B cell (primary cell): Measurements from ENCODE around the gene RRAGC. TPM values are rescaled to one million over a fixed set of nuclear protein-coding genes. Genes with fewer than 3 reads are reported as not detected.

Experiments used
- ATAC-seq: fragments of 200-7000 bp; cut with Tn5 transposase; one replicate; pipeline ENCODE4 v1.10.0; 2021; ENCODE audit warnings: low read depth, mild to moderate bottlenecking, moderate number of reproducible peaks, moderate library complexity
- CTCF ChIA-PET: fragments of 350-600 bp; sonication (Branson Sonifier 250); formaldehyde crosslinking; loops from one replicate; lab custom pipeline; 2021; ENCODE audit warnings: antibody characterized with exemption, inconsistent platforms; lab: Charles Lee
- POLR2A ChIA-PET: fragments of 350-600 bp; sonication (Branson Sonifier 250); formaldehyde crosslinking; loops from one replicate; lab custom pipeline; 2021; ENCODE audit warnings: antibody characterized with exemption; lab: Charles Lee
- DNase-seq: peaks from one replicate; pipeline ENCODE4 v3.0.0; 2013
- H2AFZ ChIP-seq: 2 replicates; pipeline ENCODE4 v1.6.1; 2012; ENCODE audit warnings: mild to moderate bottlenecking, low read depth, low read length; ENCODE audit not compliant: insufficient read depth, poor library complexity, severe bottlenecking
- H3K27ac ChIP-seq, 2 donors: 1 replicate in 1 of 2; 2 replicates in 1 of 2; pipeline ENCODE4 v1.5.1; 2012 to 2013; ENCODE audit warnings: low read length in 2 of 2, mild to moderate bottlenecking in 2 of 2, moderate library complexity in 1 of 2
- H3K27me3 ChIP-seq, 4 experiments: fragments of 200-600 bp in 1 of 4; sonication (generic) in 1 of 4; replicated peaks in 1 of 4; 1 replicate in 2 of 4; 2 replicates in 2 of 4; pipeline versions ENCODE4 v1.6.1 to v1.7.0; 2013 to 2016; ENCODE audit warnings: low read length in 3 of 4, mild to moderate bottlenecking in 2 of 4, mixed read lengths in 1 of 4, moderate library complexity in 1 of 4; ENCODE audit not compliant: insufficient read depth in 4 of 4, control insufficient read depth in 3 of 4; ENCODE audit errors: control extremely low read depth in 1 of 4
- H3K36me3 ChIP-seq, 2 experiments: replicated peaks in 1 of 2; 1 replicate in 1 of 2; 2 replicates in 1 of 2; pipeline versions ENCODE4 v1.6.1 to v1.7.1; 2013; ENCODE audit warnings: low read length in 1 of 2; ENCODE audit not compliant: insufficient read depth in 2 of 2, control insufficient read depth in 1 of 2; ENCODE audit errors: control extremely low read depth in 1 of 2, extremely low read depth in 1 of 2
- H3K4me1 ChIP-seq, 2 donors: fragments of 200-600 bp in 1 of 2; sonication (generic) in 1 of 2; 1 replicate in 1 of 2; 2 replicates in 1 of 2; pipeline versions ENCODE4 v1.5.1 to v1.6.1; 2013 to 2017; ENCODE audit warnings: low read length in 2 of 2; ENCODE audit not compliant: control insufficient read depth in 2 of 2, insufficient read depth in 2 of 2
- H3K4me2 ChIP-seq: replicated peaks from 2 replicates; pipeline ENCODE3; 2012; ENCODE audit warnings: mild to moderate bottlenecking, low read depth, low read length; ENCODE audit not compliant: poor library complexity, severe bottlenecking
- H3K4me3 ChIP-seq, 5 experiments: fragments of 200-600 bp in 1 of 5; sonication (generic) in 1 of 5; 1 replicate in 3 of 5; 2 replicates in 2 of 5; pipeline versions ENCODE4 v1.5.1 to v1.7.0; 2011 to 2016; ENCODE audit warnings: low read length in 4 of 5, mild to moderate bottlenecking in 4 of 5, low read depth in 2 of 5, control low read depth in 1 of 5, moderate library complexity in 1 of 5; ENCODE audit not compliant: insufficient read depth in 1 of 5; ENCODE audit errors: control extremely low read depth in 1 of 5, extremely low read depth in 1 of 5
- H3K79me2 ChIP-seq: fragments of 200-600 bp; sonication (generic); one replicate; pipeline ENCODE4 v1.6.0; 2016; ENCODE audit warnings: low read length; ENCODE audit not compliant: control insufficient read depth, insufficient read depth
- H3K9ac ChIP-seq: fragments of 200-600 bp; sonication (generic); 2 replicates; pipeline ENCODE4 v1.6.1; 2017; ENCODE audit warnings: mild to moderate bottlenecking, low read length, moderate library complexity
- H3K9me3 ChIP-seq, 3 donors: one replicate each; pipeline versions ENCODE4 v1.6.1 to v1.7.1; 2013; ENCODE audit warnings: low read length in 2 of 3; ENCODE audit not compliant: control insufficient read depth in 2 of 3, insufficient read depth in 1 of 3; ENCODE audit errors: control extremely low read depth in 1 of 3
- H4K20me1 ChIP-seq: 2 replicates; pipeline ENCODE4 v1.6.0; 2012; ENCODE audit warnings: mild to moderate bottlenecking, low read length; ENCODE audit not compliant: insufficient read depth, control insufficient read depth, poor library complexity, severe bottlenecking
- H3K27ac Mint-ChIP-seq: one replicate; pipeline ENCODE4 v1.8.0; 2021; ENCODE audit warnings: mixed read lengths
- H3K27me3 Mint-ChIP-seq: one replicate; pipeline ENCODE4 v1.8.0; 2021; ENCODE audit warnings: mixed read lengths
- H3K4me1 Mint-ChIP-seq: one replicate; pipeline ENCODE4 v1.8.0; 2021; ENCODE audit warnings: mixed read lengths
- H3K4me3 Mint-ChIP-seq: one replicate; pipeline ENCODE4 v1.8.0; 2021; ENCODE audit warnings: mixed read lengths
- H3K9me3 Mint-ChIP-seq: one replicate; pipeline ENCODE4 v1.8.0; 2022; ENCODE audit warnings: mixed read lengths; ENCODE audit not compliant: insufficient read depth
- CTCF ChIP-seq: fragments of 200-600 bp; IDR thresholded peaks from one replicate; pipeline ENCODE4 v1.8.0; 2022; ENCODE audit warnings: antibody characterized with exemption, mild to moderate bottlenecking
- EZH2 ChIP-seq: IDR thresholded peaks from 2 replicates; pipeline ENCODE4 v1.6.1; 2012; ENCODE audit warnings: borderline replicate concordance, low read depth, mild to moderate bottlenecking, moderate library complexity, low read length; ENCODE audit not compliant: insufficient read depth, poor library complexity, severe bottlenecking
- WGBS: methylation state at CpG from one replicate; pipeline ENCODE4 v1.1.5; 2013; ENCODE audit warnings: missing lambda C conversion rate; ENCODE audit not compliant: insufficient coverage; 5-methylcytosine and 5-hydroxymethylcytosine counted together
- intact Hi-C: fragments of 100-400 bp; cut with micrococcal nuclease; formaldehyde crosslinking; loops from one replicate; pipeline ENCODE4 v1.10.0; 2022
- polyA plus RNA-seq: library from polyadenylated mRNA; depleted of rRNA; stranded (reverse); fragments of >200 nt; gene quantifications from 2 replicates; pipeline ENCODE4 v1.2.3, GENCODE V29; 2012
- total RNA-seq, 2 donors: library from RNA; stranded (reverse); fragments of 120-200 nt in 1 of 2; gene quantifications; 1 replicate in 1 of 2; 2 replicates in 1 of 2; pipeline versions ENCODE4 v1.2.3 to v1.2.4, GENCODE V29; 2013 to 2022

RRAGC gene
- total and polyA plus RNA-seq, 2 donors (not counting 1 experiment from before 2014, with no cell fraction given), result 11.4 to 37.6 TPM

DNA sequence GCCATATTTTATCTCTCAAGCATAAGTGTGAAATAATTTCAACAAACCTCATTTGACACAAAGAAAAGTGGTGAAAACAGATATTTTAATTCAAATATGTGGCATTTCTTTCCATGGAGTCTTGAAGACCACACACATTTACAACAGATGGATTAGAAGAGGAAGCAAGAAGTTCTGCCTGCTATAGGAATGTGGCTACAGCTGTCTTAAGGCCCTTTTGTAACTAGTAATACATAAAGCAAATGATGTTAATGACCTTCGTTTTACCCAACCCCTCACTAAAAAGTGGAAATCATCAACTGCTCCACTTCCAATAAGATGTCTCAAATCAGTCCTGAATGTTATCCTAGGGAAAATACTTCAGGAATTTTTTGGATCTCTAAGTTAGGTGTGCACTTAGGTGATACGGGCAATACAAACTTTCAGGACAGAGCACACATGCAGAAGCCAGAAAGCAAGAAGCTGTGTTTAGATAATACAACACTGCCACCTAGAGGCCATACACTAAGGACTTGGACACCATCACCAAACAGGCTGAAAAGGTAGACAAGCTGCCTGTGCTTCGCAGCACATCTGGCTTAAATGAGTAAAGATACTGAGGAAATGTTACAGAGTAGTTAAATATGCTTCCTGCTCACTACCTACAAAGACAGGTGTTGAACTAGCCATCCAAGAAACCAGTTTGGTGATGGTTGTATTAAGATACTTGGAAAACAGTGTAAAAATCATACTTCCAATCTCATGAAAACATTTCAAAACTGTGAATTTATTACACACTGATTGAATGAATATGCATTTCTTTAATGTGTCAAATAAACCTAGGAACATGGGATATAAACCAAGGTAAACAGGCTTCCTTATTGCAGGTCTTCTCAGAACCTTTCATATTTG, 24.4 kb downstream of the RRAGC start:
- Histone ChIP-seq H3K4me1 (peaks cover 0 to under 1% of the 10 kb centered on the region in 2 donors), H3K36me3 (peaks cover under 1 to 25% of the 10 kb centered on the region in 2 experiments), H3K4me3 (no peak overlapping the region), H3K27me3 (peaks cover 0 to 8% (median 2%) of the 10 kb centered on the region in 4 experiments), H2AFZ (no peak overlapping the region), H3K4me2 (no peak overlapping the region), H3K79me2 (no peaks in the 10 kb centered on the region), H4K20me1 (no peaks in the 10 kb centered on the region), H3K9ac (no peak overlapping the region), H3K9me3 (no peaks in the 10 kb centered on the region), H3K27ac (no peak overlapping the region)
- peaks cover 3% of the 10 kb centered on the region for H3K4me1 Mint-ChIP-seq
- intact Hi-C loops, result loop anchor here (1.0 to 5.0 kb wide), 3 partner anchors 809 to 943 kb away; partner anchors contain the start of gene SF3A3
- peak; percentile 78 for ATAC-seq
- no peak overlapping the region for H3K27ac Mint-ChIP-seq
- no peaks in the 10 kb centered on the region for H3K9me3 Mint-ChIP-seq
- ChIA-PET CTCF (interaction anchor here (0.6 to 4.6 kb wide), 26 partner anchors 9 to 1348 kb away, joined by 3 to 38 read pairs (median 4); no protein-coding TSS in a partner anchor), POLR2A (no interaction called here)
- peak; percentile 84 for DNase-seq
- no peak overlapping the region for H3K4me3 Mint-ChIP-seq
- 0% methylated on average over 1 of the region's 3 CpGs for WGBS
- no peak for TF ChIP-seq EZH2
- peak; percentile 88 for TF ChIP-seq CTCF
- H3K27me3 Mint-ChIP-seq, result peaks cover 6% of the 10 kb centered on the region
